GM12891 (cell line): ENCODE measurements around the gene ANKRD55.

Experiments
- POLR2A ChIP-seq: IDR thresholded peaks from 2 replicates; pipeline ENCODE4 v1.6.1; 2011; ENCODE audit warnings: low read depth, low read length, control low read depth
- POLR2AphosphoS5 ChIP-seq: IDR thresholded peaks from 2 replicates; pipeline ENCODE4 v1.6.1; 2011; ENCODE audit warnings: low read depth, low read length, control low read depth

GRCh38 chr5:56279291-56279690, 46.2 kb upstream of the ANKRD55 start:
- TF ChIP-seq POLR2AphosphoS5: no peak
- TF ChIP-seq POLR2A: no peak
